HepG2 (cell line): ENCODE measurements around the gene KIF23. TPM values are rescaled to one million over a fixed set of nuclear protein-coding genes. Genes with fewer than 3 reads are reported as not detected.

Source experiments
- ARHGAP35 ChIP-seq: sonication (generic); formaldehyde crosslinking; IDR thresholded peaks from 2 replicates; pipeline ENCODE4 v1.9.0; 2022; ENCODE audit warnings: mild to moderate bottlenecking, inconsistent platforms, moderate library complexity, missing genetic modification reagents, borderline replicate concordance
- FLYWCH1 ChIP-seq: sonication (generic); formaldehyde crosslinking; IDR thresholded peaks from 2 replicates; pipeline ENCODE4 v1.8.1; 2023; ENCODE audit warnings: mild to moderate bottlenecking, missing genetic modification reagents
- FOSL1 ChIP-seq: sonication (generic); formaldehyde crosslinking; IDR thresholded peaks from 2 replicates; pipeline ENCODE4 v1.9.0; 2021; ENCODE audit warnings: missing genetic modification reagents, borderline replicate concordance
- HNF4A ChIP-seq: sonication (generic); formaldehyde crosslinking; IDR thresholded peaks from 2 replicates; pipeline ENCODE4 v1.4.0; 2020; ENCODE audit warnings: missing genetic modification reagents
- HOXA3 ChIP-seq: sonication (generic); formaldehyde crosslinking; IDR thresholded peaks from 2 replicates; pipeline ENCODE4 v1.5.0; 2020; ENCODE audit warnings: missing genetic modification reagents
- MIER3 ChIP-seq: IDR thresholded peaks from 2 replicates; pipeline ENCODE4 v1.6.1; 2016; ENCODE audit warnings: missing compliant biosample characterization, borderline replicate concordance
- NFE2L1 ChIP-seq: sonication (generic); formaldehyde crosslinking; IDR thresholded peaks from 2 replicates; pipeline ENCODE4 v1.4.0; 2020; ENCODE audit warnings: missing genetic modification reagents, mild to moderate bottlenecking, borderline replicate concordance
- NFIC ChIP-seq: IDR thresholded peaks from 2 replicates; pipeline ENCODE4 v1.6.1; 2012; ENCODE audit warnings: mild to moderate bottlenecking, low read length, inconsistent platforms
- PHF5A ChIP-seq: IDR thresholded peaks from one replicate; pipeline ENCODE4 v1.6.1; 2018; ENCODE audit warnings: low read depth, missing genetic modification reagents; ENCODE audit not compliant: unreplicated experiment
- TAF1 ChIP-seq: sonication (generic); formaldehyde crosslinking; IDR thresholded peaks from 2 replicates; pipeline ENCODE4 v1.4.0; 2020; ENCODE audit warnings: missing genetic modification reagents
- U2AF2 ChIP-seq: fragments of 200-400 bp; formaldehyde crosslinking; IDR thresholded peaks from 2 replicates; pipeline ENCODE4 v1.6.1; 2017; ENCODE audit warnings: low read depth, mild to moderate bottlenecking, low read length
- ZBTB3 ChIP-seq: sonication (generic); formaldehyde crosslinking; IDR thresholded peaks from 2 replicates; pipeline ENCODE4 v1.4.0; 2020; ENCODE audit warnings: low read depth, mild to moderate bottlenecking, moderate library complexity, missing genetic modification reagents, borderline replicate concordance
- ZNF10 ChIP-seq: sonication (generic); formaldehyde crosslinking; IDR thresholded peaks from 2 replicates; pipeline ENCODE4 v1.4.0; 2020; ENCODE audit warnings: mild to moderate bottlenecking, low read depth, missing genetic modification reagents, borderline replicate concordance
- ZNF138 ChIP-seq: sonication (generic); formaldehyde crosslinking; IDR thresholded peaks from 2 replicates; pipeline ENCODE4 v1.5.0; 2020; ENCODE audit warnings: mild to moderate bottlenecking, low read depth, missing genetic modification reagents
- ZNF160 ChIP-seq: sonication (generic); formaldehyde crosslinking; IDR thresholded peaks from 2 replicates; pipeline ENCODE4 v1.8.0; 2022; ENCODE audit warnings: mild to moderate bottlenecking, inconsistent platforms, missing genetic modification reagents
- ZNF441 ChIP-seq: sonication (generic); formaldehyde crosslinking; IDR thresholded peaks from 2 replicates; pipeline ENCODE4 v1.7.0; 2021; ENCODE audit warnings: missing genetic modification reagents, borderline replicate concordance
- ZNF572 ChIP-seq: sonication (generic); formaldehyde crosslinking; IDR thresholded peaks from 2 replicates; pipeline ENCODE4 v1.5.1; 2020; ENCODE audit warnings: mild to moderate bottlenecking, missing genetic modification reagents
- polyA plus RNA-seq, 8 experiments: library from polyadenylated mRNA; depleted of rRNA in 3 of 8; stranded (reverse) in 7 of 8; unstranded in 1 of 8; fragments of >200 nt; fragmentation: Illumina TruSeq in 4 of 8; extraction: Trizol in 4 of 8; gene quantifications; 2 replicates each; pipeline versions ENCODE4 v1.2.1 to v1.2.3, GENCODE V29; 2011 to 2016; ENCODE audit warnings: low read depth in 4 of 8, missing spikeins in 1 of 8, mixed read lengths in 1 of 8; ENCODE audit not compliant: insufficient read depth in 1 of 8
- total RNA-seq, 5 experiments: library from RNA; depleted of rRNA; stranded (reverse); fragments of >200 nt; fragmentation: Illumina TruSeq; extraction: Trizol; gene quantifications; 2 replicates each; pipeline ENCODE4 v1.2.3, GENCODE V29; 2016; ENCODE audit warnings: low read depth in 1 of 5
- TF ChIP-seq, protein P1 (sequence below): sonication (generic); formaldehyde crosslinking; IDR thresholded peaks from 2 replicates; pipeline ENCODE4 v1.9.0; 2022; ENCODE audit warnings: missing genetic modification reagents, mild to moderate bottlenecking, borderline replicate concordance
- TF ChIP-seq, protein P2 (sequence below): IDR thresholded peaks from 2 replicates; pipeline ENCODE4 v1.6.1; 2016; ENCODE audit warnings: missing genetic modification reagents, missing compliant biosample characterization
- TF ChIP-seq, protein P3 (sequence below): sonication (generic); formaldehyde crosslinking; IDR thresholded peaks from 2 replicates; pipeline ENCODE4 v1.8.0; 2022; ENCODE audit warnings: mild to moderate bottlenecking, missing genetic modification reagents, moderate library complexity
- TF ChIP-seq, protein P4 (sequence below): sonication (generic); formaldehyde crosslinking; IDR thresholded peaks from 2 replicates; pipeline ENCODE4 v1.4.0; 2020; ENCODE audit warnings: mild to moderate bottlenecking, missing genetic modification reagents

KIF23 gene
- total and polyA plus RNA-seq, 2 of the 13 experiments (the other 11 are each of a cell fraction or from before 2014, with no cell fraction given) = 11.3 to 38.1 TPM

DNA sequence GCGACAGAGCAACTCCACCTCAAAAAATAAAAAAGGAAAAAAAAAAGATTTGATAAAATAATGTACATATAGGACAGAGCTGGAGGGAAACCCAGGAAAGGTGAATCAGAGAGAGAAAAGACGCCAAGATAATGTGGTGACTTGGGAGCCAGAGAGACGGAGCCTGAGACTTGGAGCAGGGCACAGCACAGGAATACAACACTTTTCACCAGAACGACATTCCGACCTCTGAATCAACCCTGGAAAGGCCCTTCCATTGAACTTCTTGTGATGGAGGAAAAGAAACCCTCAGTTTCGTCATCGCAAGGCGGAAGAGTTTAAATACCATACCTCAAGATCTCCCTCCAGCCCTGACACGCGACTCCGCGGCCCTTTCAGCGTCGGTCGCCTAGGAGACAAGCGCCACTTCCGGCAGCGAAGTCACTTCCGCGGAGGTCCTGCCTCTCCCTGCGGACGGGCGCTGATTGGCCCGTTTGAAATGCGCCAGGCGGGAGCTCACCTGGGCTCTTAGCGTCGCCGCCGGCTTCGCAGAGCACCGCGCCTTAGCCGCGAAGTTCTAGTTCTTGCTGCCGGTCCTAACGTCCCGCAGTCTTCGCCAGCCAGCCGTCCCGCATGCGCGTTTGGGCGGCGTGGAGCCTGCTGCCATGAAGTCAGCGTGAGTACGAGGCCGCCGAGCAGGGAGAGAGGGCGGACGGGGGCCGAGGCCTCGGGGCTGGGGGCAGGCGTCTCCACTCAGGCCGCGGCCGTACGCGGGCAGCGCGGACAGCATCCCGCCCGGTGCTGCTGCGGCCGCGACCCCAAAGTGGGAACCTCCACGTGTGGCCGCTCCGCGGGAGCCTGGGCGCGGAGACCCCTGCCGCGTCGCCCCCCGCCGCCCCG is at the start of gene KIF23 (continued):
- TF ChIP-seq ARHGAP35 (peak; percentile 86), MIER3 (CRISPR knock-in tag) (no peak; the same call in 1 of the 2 replicates), ZBTB3 (CRISPR knock-in tag) (no peak), ZNF572 (CRISPR knock-in tag) (no peak), FOSL1 (no peak), PHF5A (CRISPR knock-in tag) (no peak), HNF4A (no peak), NFIC (no peak), U2AF2 (no peak), ZNF10 (no peak), HOXA3 (CRISPR knock-in tag) (peak; percentile 81; the same call in 1 of the 2 replicates), FLYWCH1 (CRISPR knock-in tag) (no peak), NFE2L1 (CRISPR knock-in tag) (no peak), ZNF160 (CRISPR knock-in tag) (peak; percentile 66; the same call in 1 of the 2 replicates), TAF1 (CRISPR knock-in tag) (peak; percentile 65), ZNF441 (CRISPR knock-in tag) (peak; percentile 56; the same call in 1 of the 2 replicates), ZNF138 (CRISPR knock-in tag) (peak; percentile 77; the same call in 1 of the 2 replicates)
- TF ChIP-seq, protein P1, sequence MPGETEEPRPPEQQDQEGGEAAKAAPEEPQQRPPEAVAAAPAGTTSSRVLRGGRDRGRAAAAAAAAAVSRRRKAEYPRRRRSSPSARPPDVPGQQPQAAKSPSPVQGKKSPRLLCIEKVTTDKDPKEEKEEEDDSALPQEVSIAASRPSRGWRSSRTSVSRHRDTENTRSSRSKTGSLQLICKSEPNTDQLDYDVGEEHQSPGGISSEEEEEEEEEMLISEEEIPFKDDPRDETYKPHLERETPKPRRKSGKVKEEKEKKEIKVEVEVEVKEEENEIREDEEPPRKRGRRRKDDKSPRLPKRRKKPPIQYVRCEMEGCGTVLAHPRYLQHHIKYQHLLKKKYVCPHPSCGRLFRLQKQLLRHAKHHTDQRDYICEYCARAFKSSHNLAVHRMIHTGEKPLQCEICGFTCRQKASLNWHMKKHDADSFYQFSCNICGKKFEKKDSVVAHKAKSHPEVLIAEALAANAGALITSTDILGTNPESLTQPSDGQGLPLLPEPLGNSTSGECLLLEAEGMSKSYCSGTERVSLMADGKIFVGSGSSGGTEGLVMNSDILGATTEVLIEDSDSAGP (CRISPR knock-in tag) = peak; percentile 76; the same call in 1 of the 2 replicates
- TF ChIP-seq, protein P2, sequence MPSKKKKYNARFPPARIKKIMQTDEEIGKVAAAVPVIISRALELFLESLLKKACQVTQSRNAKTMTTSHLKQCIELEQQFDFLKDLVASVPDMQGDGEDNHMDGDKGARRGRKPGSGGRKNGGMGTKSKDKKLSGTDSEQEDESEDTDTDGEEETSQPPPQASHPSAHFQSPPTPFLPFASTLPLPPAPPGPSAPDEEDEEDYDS = 0 out of 2 replicates have a peak, but pooled peaks have one; percentile 36
- TF ChIP-seq, protein P3, sequence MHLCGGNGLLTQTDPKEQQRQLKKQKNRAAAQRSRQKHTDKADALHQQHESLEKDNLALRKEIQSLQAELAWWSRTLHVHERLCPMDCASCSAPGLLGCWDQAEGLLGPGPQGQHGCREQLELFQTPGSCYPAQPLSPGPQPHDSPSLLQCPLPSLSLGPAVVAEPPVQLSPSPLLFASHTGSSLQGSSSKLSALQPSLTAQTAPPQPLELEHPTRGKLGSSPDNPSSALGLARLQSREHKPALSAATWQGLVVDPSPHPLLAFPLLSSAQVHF (CRISPR knock-in tag) = peak; percentile 85; the same call in 1 of the 2 replicates
- TF ChIP-seq, protein P4, sequence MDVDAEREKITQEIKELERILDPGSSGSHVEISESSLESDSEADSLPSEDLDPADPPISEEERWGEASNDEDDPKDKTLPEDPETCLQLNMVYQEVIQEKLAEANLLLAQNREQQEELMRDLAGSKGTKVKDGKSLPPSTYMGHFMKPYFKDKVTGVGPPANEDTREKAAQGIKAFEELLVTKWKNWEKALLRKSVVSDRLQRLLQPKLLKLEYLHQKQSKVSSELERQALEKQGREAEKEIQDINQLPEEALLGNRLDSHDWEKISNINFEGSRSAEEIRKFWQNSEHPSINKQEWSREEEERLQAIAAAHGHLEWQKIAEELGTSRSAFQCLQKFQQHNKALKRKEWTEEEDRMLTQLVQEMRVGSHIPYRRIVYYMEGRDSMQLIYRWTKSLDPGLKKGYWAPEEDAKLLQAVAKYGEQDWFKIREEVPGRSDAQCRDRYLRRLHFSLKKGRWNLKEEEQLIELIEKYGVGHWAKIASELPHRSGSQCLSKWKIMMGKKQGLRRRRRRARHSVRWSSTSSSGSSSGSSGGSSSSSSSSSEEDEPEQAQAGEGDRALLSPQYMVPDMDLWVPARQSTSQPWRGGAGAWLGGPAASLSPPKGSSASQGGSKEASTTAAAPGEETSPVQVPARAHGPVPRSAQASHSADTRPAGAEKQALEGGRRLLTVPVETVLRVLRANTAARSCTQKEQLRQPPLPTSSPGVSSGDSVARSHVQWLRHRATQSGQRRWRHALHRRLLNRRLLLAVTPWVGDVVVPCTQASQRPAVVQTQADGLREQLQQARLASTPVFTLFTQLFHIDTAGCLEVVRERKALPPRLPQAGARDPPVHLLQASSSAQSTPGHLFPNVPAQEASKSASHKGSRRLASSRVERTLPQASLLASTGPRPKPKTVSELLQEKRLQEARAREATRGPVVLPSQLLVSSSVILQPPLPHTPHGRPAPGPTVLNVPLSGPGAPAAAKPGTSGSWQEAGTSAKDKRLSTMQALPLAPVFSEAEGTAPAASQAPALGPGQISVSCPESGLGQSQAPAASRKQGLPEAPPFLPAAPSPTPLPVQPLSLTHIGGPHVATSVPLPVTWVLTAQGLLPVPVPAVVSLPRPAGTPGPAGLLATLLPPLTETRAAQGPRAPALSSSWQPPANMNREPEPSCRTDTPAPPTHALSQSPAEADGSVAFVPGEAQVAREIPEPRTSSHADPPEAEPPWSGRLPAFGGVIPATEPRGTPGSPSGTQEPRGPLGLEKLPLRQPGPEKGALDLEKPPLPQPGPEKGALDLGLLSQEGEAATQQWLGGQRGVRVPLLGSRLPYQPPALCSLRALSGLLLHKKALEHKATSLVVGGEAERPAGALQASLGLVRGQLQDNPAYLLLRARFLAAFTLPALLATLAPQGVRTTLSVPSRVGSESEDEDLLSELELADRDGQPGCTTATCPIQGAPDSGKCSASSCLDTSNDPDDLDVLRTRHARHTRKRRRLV (CRISPR knock-in tag) = no peak
